ENCODE measurements around the gene ZNF329.

GRCh38 chr19:58083021-58083420 lies 67.6 kb downstream of the ZNF329 start:
- TF ChIP-seq EZH2 (IDR thresholded peaks at IDR 0.05): no peak
- no peak for TF ChIP-seq POLR2AphosphoS5 (IDR thresholded peaks at IDR 0.05; ENCODE audit: borderline replicate concordance, low read depth, low read length)
- TF ChIP-seq FOXP2 (optimal IDR thresholded peaks at IDR 0.05; ENCODE audit: control extremely low read depth, extremely low read length, insufficient read depth): no peak
